NB4 (cell line): ENCODE results near the gene PTOV1.

Source experiments
- DNase-seq: peaks from one replicate; pipeline ENCODE4 v3.0.0; 2010; ENCODE audit warnings: low read depth
- H3K4me3 ChIP-seq: one replicate; pipeline ENCODE4 v1.5.1; 2011; ENCODE audit warnings: mild to moderate bottlenecking, low read depth, low read length, moderate library complexity
- MYC ChIP-seq: IDR thresholded peaks from 2 replicates; pipeline ENCODE4 v1.6.1; 2011; ENCODE audit warnings: low read depth, low read length
- POLR2A ChIP-seq: IDR thresholded peaks from 2 replicates; pipeline ENCODE4 v1.6.1; 2011; ENCODE audit warnings: mild to moderate bottlenecking; ENCODE audit not compliant: insufficient read length; ENCODE audit errors: extremely low read depth
- TF ChIP-seq, protein P1 (sequence below): IDR thresholded peaks from 2 replicates; pipeline ENCODE4 v1.6.1; 2011; ENCODE audit warnings: low read depth, low read length
- TF ChIP-seq, protein P2 (sequence below): IDR thresholded peaks from one replicate; pipeline ENCODE4 v1.5.1; 2012; ENCODE audit warnings: low read depth, low read length

The PTOV1 gene

DNA sequence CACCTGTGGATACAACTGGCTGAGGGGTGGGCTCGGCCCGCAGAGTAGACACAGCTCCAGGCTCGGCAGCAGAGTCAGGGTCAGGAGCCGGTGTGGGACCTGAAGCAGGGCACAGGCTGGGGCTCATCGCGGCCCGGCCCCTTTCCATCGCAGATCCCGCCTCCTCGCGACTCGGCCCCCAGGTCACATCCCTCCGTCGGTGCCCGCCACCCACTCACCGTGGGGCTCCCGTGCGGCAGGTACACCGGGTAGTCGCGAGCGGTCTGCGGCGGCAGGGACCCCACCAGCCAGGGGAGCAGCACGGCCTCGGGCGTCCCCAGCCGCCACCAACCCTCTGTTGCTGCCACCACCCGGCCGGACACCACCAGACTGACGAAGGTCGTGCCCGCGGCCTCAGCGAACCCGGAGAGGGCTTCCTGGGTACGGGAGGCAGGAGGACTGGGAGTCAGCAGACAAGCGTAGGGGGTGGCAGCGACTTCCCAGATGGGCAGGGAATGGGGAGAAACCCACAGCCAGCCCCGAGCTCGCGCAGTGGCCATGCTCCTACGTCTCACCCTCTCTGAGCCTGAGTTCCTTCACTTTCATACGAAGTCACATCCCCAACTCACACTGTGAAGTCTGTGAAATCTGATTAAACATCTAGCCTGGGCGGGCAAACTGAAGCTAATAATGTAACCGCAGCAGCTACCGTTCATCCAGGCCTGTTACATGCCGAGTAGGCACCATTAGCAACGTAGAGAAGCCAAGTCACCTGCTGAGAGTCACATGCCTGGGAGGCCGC, 41.6 kb upstream of the PTOV1 start:
- TF ChIP-seq POLR2A, result no peak
- TF ChIP-seq, protein P1, sequence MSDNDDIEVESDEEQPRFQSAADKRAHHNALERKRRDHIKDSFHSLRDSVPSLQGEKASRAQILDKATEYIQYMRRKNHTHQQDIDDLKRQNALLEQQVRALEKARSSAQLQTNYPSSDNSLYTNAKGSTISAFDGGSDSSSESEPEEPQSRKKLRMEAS, result no peak
- TF ChIP-seq, protein P2, sequence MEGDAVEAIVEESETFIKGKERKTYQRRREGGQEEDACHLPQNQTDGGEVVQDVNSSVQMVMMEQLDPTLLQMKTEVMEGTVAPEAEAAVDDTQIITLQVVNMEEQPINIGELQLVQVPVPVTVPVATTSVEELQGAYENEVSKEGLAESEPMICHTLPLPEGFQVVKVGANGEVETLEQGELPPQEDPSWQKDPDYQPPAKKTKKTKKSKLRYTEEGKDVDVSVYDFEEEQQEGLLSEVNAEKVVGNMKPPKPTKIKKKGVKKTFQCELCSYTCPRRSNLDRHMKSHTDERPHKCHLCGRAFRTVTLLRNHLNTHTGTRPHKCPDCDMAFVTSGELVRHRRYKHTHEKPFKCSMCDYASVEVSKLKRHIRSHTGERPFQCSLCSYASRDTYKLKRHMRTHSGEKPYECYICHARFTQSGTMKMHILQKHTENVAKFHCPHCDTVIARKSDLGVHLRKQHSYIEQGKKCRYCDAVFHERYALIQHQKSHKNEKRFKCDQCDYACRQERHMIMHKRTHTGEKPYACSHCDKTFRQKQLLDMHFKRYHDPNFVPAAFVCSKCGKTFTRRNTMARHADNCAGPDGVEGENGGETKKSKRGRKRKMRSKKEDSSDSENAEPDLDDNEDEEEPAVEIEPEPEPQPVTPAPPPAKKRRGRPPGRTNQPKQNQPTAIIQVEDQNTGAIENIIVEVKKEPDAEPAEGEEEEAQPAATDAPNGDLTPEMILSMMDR, result no peak
- no peak for TF ChIP-seq MYC
- H3K4me3 ChIP-seq, result no peak overlapping the region
- DNase-seq, result no peak

DNA sequence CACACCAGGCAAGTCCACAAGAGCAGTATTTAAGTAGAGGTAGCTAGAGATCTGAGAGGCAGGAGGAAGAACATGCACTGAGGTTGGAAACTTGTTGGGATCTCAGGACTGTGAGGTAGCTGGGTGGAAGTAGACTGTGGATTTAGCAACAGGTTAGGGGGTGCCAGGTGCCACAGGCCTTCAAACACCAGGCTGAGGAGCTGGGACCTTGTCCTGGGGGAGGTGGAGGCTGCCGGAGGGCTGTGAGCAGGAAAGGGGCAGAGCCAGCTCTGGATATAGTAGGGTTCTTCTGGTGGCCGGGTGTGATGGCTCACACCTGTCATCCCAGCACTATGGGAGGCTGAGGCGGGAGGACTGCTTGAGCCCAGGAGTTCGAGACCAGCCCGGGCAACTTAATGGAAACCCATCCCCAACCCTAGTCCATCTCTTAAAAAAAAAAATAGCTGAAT, 41.0 kb upstream of the PTOV1 start:
- no peak for DNase-seq
- H3K4me3 ChIP-seq, result no peak overlapping the region
- no peak for TF ChIP-seq POLR2A
- no peak for TF ChIP-seq MYC
- TF ChIP-seq, protein P2, result no peak
- TF ChIP-seq, protein P1, result no peak

DNA sequence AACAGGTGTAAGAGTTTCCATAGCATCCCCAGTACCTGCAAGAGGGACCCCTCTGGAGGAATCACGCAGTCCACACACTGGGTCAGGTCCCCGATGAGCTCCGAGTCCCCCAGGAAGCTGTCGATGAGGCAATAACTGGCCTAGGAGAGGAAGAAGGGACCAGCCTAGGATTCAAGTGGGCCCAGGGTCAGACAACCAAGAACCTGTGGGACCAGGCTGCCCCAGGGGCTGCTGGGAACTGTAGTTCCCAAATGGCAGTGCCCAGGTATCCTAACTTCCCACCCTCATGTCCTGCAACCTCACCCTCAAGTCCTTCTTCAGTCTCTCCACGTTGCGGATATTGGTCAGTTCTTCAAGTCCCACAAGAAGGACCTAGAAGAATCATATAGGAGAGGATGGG, 39.6 kb upstream of the PTOV1 start:
- DNase-seq, result no peak

DNA sequence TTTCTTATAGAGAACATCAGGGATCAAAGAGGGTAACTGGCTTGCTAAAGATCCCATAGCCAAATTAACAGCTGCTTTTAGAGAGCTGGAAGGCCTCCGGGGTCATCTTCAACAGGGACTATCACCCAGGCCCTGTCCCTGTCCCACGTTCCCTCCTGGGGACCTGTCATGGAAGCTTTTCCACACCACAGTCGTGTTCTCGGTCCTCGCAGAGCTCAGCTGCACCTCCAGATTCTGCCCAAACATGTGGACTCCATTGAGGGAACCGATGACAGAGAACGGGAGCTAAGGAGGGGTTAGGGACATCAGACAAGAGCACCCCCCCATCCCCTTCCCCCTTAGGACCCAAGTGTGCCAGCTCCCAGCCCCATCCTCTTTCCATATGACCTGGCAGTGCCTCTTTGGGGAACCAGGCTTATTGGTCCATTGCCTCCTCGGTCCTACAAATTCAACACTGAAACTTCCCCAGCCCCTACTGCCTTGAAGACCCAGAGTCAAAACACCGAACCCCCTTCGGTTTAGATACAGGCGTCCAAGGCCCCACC, 38.4 kb upstream of the PTOV1 start:
- peak overlapping the region; percentile 67 for H3K4me3 ChIP-seq
- no peak for DNase-seq
- TF ChIP-seq, protein P1, result no peak
- TF ChIP-seq POLR2A, result no peak
- no peak for TF ChIP-seq MYC
- TF ChIP-seq, protein P2, result no peak

More for the DNA sequence above, 39.6 kb upstream of the PTOV1 start:
- H3K4me3 ChIP-seq, result no peak overlapping the region
- TF ChIP-seq, protein P1, result no peak
- TF ChIP-seq MYC (no peak), POLR2A (no peak)
- TF ChIP-seq, protein P2, result no peak

DNA sequence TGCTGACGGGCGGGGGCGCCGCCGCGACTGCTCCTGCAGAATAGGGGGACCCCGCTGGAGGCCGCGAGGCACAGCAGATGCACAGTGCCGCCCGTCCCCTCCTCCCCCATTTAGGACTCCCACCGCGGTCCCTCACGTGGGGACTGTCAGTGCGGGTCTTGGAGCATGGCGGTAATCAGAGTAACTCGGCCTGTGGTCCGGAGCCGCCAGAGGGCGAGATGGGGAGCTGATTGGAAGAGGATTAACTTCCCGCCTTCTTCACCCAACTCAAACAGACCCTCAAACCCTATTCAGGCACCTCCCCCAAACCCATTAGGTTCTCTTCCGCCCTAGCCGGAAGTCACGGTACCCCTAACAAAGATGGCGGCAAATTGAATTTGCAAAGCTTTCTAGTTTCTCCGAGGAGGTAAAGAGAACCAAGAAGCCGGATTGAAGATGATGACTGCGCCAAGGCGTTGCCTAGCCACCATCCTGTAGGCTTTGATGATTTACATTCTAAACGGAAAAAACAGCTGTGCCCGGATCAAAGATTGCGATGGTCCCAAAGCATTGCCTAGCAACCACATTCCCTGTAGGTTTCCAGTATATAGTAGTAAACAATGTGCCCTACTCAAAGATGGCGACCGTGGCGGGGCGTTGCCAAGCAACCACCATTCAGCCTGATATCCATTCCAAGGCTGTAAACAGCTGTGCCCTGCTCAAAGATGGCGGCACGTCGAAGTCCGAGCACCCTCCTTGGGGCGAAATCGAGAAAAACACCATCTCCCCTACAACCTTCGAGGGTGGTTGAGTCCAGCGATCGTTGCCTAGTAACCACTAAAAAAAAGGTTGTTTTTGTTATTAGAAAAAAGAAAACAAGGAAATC, 37.7 kb upstream of the PTOV1 start, which contains the start of gene FUZ:
Gene FUZ (minus strand): TSS at position 296 of the 865 bp plus-strand sequence. CDS start 186 bp downstream, at position 110.
- H3K4me3 ChIP-seq, result peak within 1 kb of the TSS; percentile 67
- DNase-seq, result peak; percentile 96
- TF ChIP-seq POLR2A (peak; percentile 31), MYC (peak; percentile 79)
- TF ChIP-seq, protein P1, result peak; percentile 69
- TF ChIP-seq, protein P2, result peak; percentile 13
